IPS-15b (cell line): Measurements from ENCODE around the gene PLXNA2.

Experiments used
- H3K27me3 ChIP-seq: one replicate; pipeline ENCODE4 v1.6.1; 2013; ENCODE audit warnings: low read length; ENCODE audit not compliant: control insufficient read depth, insufficient read depth
- H3K36me3 ChIP-seq: one replicate; pipeline ENCODE4 v1.6.1; 2013; ENCODE audit warnings: low read length; ENCODE audit not compliant: control insufficient read depth, insufficient read depth
- H3K4me1 ChIP-seq: one replicate; pipeline ENCODE4 v1.6.1; 2013; ENCODE audit warnings: mild to moderate bottlenecking, low read length; ENCODE audit not compliant: control insufficient read depth, insufficient read depth
- H3K4me3 ChIP-seq: one replicate; pipeline ENCODE4 v1.5.1; 2013; ENCODE audit warnings: low read depth, low read length
- H3K9ac ChIP-seq: one replicate; pipeline ENCODE4 v1.6.1; 2013; ENCODE audit warnings: low read depth, mild to moderate bottlenecking, low read length
- H3K9me3 ChIP-seq: one replicate; pipeline ENCODE4 v1.6.1; 2013; ENCODE audit warnings: mild to moderate bottlenecking, low read length; ENCODE audit not compliant: control insufficient read depth, insufficient read depth

PLXNA2 gene

GRCh38 chr1:208117409-208117808 is 126.8 kb downstream of the PLXNA2 start:
- Histone ChIP-seq H3K27me3 (no peaks in the 10 kb centered on the region), H3K4me1 (peaks cover 7% of the 10 kb centered on the region), H3K36me3 (no peaks in the 10 kb centered on the region), H3K9ac (no peak overlapping the region), H3K4me3 (no peak overlapping the region), H3K9me3 (no peaks in the 10 kb centered on the region)

DNA sequence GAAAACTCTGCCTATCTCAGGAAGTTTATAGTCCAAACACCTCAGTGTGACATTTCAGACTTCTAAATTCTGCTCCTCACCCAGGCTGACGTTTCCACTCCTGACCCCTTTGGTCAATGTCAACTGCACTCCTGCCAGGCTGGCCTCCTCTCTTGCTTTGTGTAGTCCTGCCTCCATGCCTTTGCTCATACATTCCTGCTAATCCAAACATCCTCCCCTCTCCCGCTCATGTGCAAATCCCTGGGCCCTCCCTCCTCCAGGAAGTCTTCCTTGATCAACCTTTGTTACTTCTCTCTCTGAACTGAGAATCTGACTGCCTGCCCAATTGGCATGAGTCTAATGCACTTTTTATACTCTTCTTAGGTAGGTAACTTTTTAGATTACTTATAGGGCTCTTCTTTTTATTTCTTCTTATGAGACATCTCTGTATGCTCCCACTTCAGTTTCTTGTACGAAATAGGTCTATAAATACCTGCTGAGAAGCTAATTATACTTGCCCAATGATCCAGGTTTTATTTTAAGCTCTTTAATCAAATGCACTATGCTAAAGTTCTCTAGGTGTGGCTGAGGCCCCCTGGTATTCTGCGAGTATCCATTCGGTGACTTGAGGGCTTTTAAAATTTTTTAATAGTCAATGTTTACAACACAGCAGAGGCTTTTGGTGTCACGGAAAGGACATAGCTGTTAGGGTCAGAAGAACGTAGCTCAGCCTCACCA is 128.1 kb downstream of the PLXNA2 start:
- Histone ChIP-seq H3K4me1 (peaks cover 7% of the 10 kb centered on the region), H3K9me3 (no peaks in the 10 kb centered on the region), H3K27me3 (no peaks in the 10 kb centered on the region), H3K4me3 (no peak overlapping the region), H3K36me3 (no peaks in the 10 kb centered on the region), H3K9ac (no peak overlapping the region)

GRCh38 chr1:208113011-208113410 is 131.2 kb downstream of the PLXNA2 start:
- H3K4me1 ChIP-seq = no peaks in the 10 kb centered on the region
- H3K27me3 ChIP-seq = no peaks in the 10 kb centered on the region
- no peaks in the 10 kb centered on the region for H3K9me3 ChIP-seq
- H3K36me3 ChIP-seq = no peaks in the 10 kb centered on the region
- H3K9ac ChIP-seq = no peak overlapping the region
- H3K4me3 ChIP-seq = no peak overlapping the region

GRCh38 chr1:208112401-208112800 is 131.8 kb downstream of the PLXNA2 start:
- Histone ChIP-seq H3K4me1 (no peaks in the 10 kb centered on the region), H3K4me3 (no peak overlapping the region), H3K27me3 (no peaks in the 10 kb centered on the region), H3K9ac (no peak overlapping the region), H3K9me3 (no peaks in the 10 kb centered on the region), H3K36me3 (no peaks in the 10 kb centered on the region)

DNA sequence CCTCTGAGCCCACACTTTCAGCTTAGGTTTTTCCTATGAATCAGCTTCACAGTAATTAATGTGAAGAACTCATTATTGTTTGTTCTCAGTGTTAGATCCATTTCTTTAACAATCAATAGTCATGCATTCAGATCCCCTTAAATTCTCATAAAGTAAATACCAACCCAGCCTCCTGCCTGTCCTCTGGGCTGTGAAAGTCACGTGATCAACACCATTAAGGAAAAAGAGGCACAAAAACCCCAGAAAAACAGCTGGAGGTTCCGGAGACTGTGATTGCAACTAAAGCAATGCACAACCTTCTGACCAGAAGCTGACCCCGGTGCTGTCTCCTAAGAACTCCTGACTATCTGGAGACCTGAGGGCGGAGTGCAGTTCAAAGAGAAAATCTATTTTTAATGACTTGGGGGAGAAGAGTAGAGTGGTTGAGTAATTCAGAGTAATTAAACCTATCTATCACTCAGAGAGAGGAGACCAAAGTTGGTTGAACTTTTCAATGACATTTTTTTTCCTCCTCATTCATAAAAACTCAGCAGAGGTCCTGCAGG is 132.5 kb downstream of the PLXNA2 start:
- no peaks in the 10 kb centered on the region for H3K9me3 ChIP-seq
- no peaks in the 10 kb centered on the region for H3K36me3 ChIP-seq
- no peaks in the 10 kb centered on the region for H3K27me3 ChIP-seq
- no peak overlapping the region for H3K4me3 ChIP-seq
- H3K4me1 ChIP-seq = no peaks in the 10 kb centered on the region
- no peak overlapping the region for H3K9ac ChIP-seq

GRCh38 chr1:208110296-208110695 is 133.9 kb downstream of the PLXNA2 start:
- H3K36me3 ChIP-seq = no peaks in the 10 kb centered on the region
- no peaks in the 10 kb centered on the region for H3K9me3 ChIP-seq
- H3K27me3 ChIP-seq = no peaks in the 10 kb centered on the region
- no peak overlapping the region for H3K9ac ChIP-seq
- no peaks in the 10 kb centered on the region for H3K4me1 ChIP-seq
- H3K4me3 ChIP-seq = no peak overlapping the region

DNA sequence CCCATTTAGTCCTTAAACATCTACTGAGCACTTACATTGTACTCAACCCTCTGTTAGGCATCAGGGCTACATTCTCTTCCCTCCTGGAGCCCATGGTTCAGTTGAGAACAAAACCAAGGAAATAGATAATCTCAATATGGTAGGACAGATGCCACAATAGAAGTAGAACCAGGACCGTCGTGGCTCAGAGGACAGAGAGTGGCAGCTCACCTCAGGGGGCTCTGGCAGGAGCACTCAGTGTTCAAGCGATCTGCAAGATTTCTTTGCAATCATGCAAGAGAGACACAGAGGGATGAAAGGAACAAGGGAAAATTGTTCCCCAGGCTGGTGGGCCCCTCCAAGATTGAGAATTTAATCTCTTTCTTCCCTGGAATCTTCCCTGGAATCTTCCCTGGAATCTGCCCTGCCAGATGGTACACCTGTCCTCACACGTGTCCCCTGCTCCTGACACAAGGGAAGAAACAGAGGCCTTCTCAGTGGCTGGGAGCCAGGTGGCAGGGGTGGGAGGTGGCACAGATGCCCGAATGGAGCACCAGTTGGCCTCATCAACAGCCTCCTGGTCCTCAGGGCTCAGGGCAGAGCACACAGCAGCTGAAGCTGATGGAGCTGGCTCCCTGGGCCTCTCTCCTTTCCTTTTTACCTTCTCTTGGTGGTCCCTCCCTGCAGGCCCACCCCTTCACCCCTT is 135.4 kb downstream of the PLXNA2 start:
- Histone ChIP-seq H3K9ac (no peak overlapping the region), H3K27me3 (no peaks in the 10 kb centered on the region), H3K9me3 (no peaks in the 10 kb centered on the region), H3K4me1 (no peaks in the 10 kb centered on the region), H3K36me3 (no peaks in the 10 kb centered on the region), H3K4me3 (no peak overlapping the region)

GRCh38 chr1:208108213-208108608 is 136.0 kb downstream of the PLXNA2 start:
- Histone ChIP-seq H3K27me3 (no peaks in the 10 kb centered on the region), H3K4me1 (no peaks in the 10 kb centered on the region), H3K9me3 (no peaks in the 10 kb centered on the region), H3K4me3 (no peak overlapping the region), H3K9ac (no peak overlapping the region), H3K36me3 (no peaks in the 10 kb centered on the region)

DNA sequence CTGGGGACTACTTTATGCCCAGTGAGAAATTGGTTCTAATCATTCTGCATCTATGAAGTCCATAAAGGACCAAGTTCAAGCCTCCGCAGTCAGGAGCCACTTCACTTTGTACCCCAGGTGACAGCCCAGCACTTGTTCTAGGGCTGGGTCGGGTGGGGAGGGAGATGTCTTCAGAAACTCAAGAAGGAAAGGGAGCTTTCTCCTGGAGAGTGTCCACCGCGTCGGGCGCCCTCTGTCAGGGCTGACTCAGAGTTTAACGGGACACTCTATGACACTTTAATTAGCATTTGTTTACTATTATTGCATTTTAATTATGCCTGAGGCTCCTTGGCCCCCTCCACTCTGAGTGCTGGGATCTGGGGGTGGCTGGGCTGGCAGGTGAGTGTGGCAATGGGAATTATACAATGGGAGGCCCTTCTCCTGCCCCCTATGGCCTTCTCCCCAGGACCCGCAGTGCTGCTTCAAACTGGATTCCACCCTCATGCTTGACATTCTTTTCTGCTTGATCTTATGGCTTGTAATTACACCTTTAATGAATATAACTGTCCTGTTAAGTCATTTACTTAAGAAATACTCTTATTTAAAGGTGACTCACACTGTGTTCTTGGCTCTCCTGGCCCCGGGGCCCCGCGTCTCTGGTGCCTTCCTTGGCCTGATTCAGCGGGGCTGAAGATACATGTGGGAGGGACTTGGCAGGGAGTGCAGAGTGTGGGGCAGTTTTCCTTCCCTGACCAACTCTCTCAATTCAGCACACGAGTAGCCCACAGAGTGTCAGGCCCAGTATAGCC is 136.6 kb downstream of the PLXNA2 start:
- no peaks in the 10 kb centered on the region for H3K4me1 ChIP-seq
- no peaks in the 10 kb centered on the region for H3K27me3 ChIP-seq
- H3K9me3 ChIP-seq = no peaks in the 10 kb centered on the region
- H3K4me3 ChIP-seq = no peak overlapping the region
- no peaks in the 10 kb centered on the region for H3K36me3 ChIP-seq
- no peak overlapping the region for H3K9ac ChIP-seq

- Histone ChIP-seq H3K9me3 (no peaks in the 10 kb centered on the region), H3K27me3 (no peaks in the 10 kb centered on the region), H3K4me1 (no peaks in the 10 kb centered on the region), H3K9ac (no peak overlapping the region), H3K4me3 (no peak overlapping the region), H3K36me3 (no peaks in the 10 kb centered on the region)
Observed at GRCh38 chr1:208106218-208106617, 138.0 kb downstream of the PLXNA2 start.

DNA sequence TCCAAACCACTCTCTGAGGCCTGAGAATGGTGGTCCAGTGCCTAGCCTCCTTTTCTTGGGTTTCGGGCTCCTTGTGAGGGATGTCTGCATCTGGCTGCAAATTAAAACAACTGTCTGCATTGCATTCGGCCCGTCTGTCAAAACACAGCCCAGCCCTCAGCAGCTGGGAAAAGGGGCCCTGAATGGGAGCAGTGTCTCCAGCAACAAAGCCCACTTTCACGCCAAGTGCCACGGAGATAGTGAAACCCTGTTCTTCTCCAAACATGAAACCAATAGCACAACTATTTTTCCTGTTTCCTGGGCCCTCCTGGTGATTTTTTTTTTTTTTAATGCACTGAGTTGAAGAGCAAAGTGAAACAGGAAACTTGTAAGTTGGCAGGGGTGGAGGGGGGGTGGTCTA is 138.4 kb downstream of the PLXNA2 start:
- Histone ChIP-seq H3K4me1 (peaks cover 2% of the 10 kb centered on the region), H3K36me3 (no peaks in the 10 kb centered on the region), H3K9ac (no peak overlapping the region), H3K4me3 (no peak overlapping the region), H3K9me3 (no peaks in the 10 kb centered on the region), H3K27me3 (no peaks in the 10 kb centered on the region)
